Activated T-cell treated with anti-CD3 and anti-CD28 coated beads, Interleukin-2, amount 50 U/mL, for 48 hours (primary cell): ENCODE measurements around the gene LHFPL2.

Source experiments
- DNase-seq, 2 experiments: peaks; one replicate each; pipeline ENCODE4 v3.0.0-alpha.2; 2020

LHFPL2 gene

GRCh38 chr5:78614816-78615215 is 33.8 kb downstream of the LHFPL2 start:
- no peak for DNase-seq

- no peak for DNase-seq
These were observed 34.8 kb downstream of the LHFPL2 start for GRCh38 chr5:78613756-78614155.

- DNase-seq = no peak
These were observed 35.4 kb downstream of the LHFPL2 start for GRCh38 chr5:78613151-78613533.

- DNase-seq = no peak
These were observed 36.1 kb downstream of the LHFPL2 start for GRCh38 chr5:78612227-78613150.

- no peak for DNase-seq
These were observed 37.4 kb downstream of the LHFPL2 start for GRCh38 chr5:78611126-78611605.

GRCh38 chr5:78610636-78611035 is 37.9 kb downstream of the LHFPL2 start:
- DNase-seq = no peak

- DNase-seq = no peak
These were observed 38.4 kb downstream of the LHFPL2 start for GRCh38 chr5:78610163-78610583.

GRCh38 chr5:78607864-78608263 is 40.7 kb downstream of the LHFPL2 start:
- no peak for DNase-seq

- no peak for DNase-seq
These were observed 42.3 kb downstream of the LHFPL2 start for GRCh38 chr5:78606241-78606640.

- no peak for DNase-seq
These were observed 43.0 kb downstream of the LHFPL2 start for GRCh38 chr5:78605611-78606010.

- no peak for DNase-seq
These were observed 43.8 kb downstream of the LHFPL2 start for GRCh38 chr5:78604689-78605285.

- no peak for DNase-seq
These were observed 44.9 kb downstream of the LHFPL2 start for GRCh38 chr5:78603636-78604175.

GRCh38 chr5:78602400-78602799 is 46.2 kb downstream of the LHFPL2 start:
- DNase-seq = no peak

- DNase-seq = no peak
These were observed 46.8 kb downstream of the LHFPL2 start for GRCh38 chr5:78601559-78602314.

- no peak for DNase-seq
These were observed 47.7 kb downstream of the LHFPL2 start for GRCh38 chr5:78600687-78601414.

GRCh38 chr5:78598973-78599372 is 49.6 kb downstream of the LHFPL2 start:
- no peak for DNase-seq

GRCh38 chr5:78597974-78598371 is 50.6 kb downstream of the LHFPL2 start:
- DNase-seq = no peak

GRCh38 chr5:78597068-78597973 is 51.3 kb downstream of the LHFPL2 start:
- no peak for DNase-seq

- no peak for DNase-seq
These were observed 53.1 kb downstream of the LHFPL2 start for GRCh38 chr5:78595458-78595921.

- DNase-seq = no peak
These were observed 53.7 kb downstream of the LHFPL2 start for GRCh38 chr5:78594610-78595457.
